Gastroesophageal sphincter (tissue), 4 donors: ENCODE measurements around the gene PPM1N. TPM values are rescaled to one million over a fixed set of nuclear protein-coding genes. Genes with fewer than 3 reads are reported as not detected.
A peak's percentile ranks its signal among the peaks of the same experiment; 100 is the strongest.

Source experiments
- ATAC-seq: fragments of 150-250 bp; one replicate; pipeline ENCODE4 v1.9.1; 2016; ENCODE audit warnings: mild to moderate bottlenecking, moderate library complexity
- H3K27ac ChIP-seq, 4 donors: fragments of 200-600 bp; sonication (generic) in 3 of 4; 1 replicate in 3 of 4; 2 replicates in 1 of 4; pipeline ENCODE4 v1.5.1; 2016 to 2019
- H3K27me3 ChIP-seq: fragments of 200-600 bp; sonication (generic); one replicate; pipeline ENCODE4 v1.5.1; 2019
- H3K36me3 ChIP-seq, 2 donors: fragments of 200-600 bp; sonication (generic); one replicate each; pipeline ENCODE4 v1.5.1; 2019; ENCODE audit warnings: control low read depth in 1 of 2
- H3K4me1 ChIP-seq, 3 donors: fragments of 200-600 bp; sonication (generic); 1 replicate in 2 of 3; 2 replicates in 1 of 3; pipeline ENCODE4 v1.5.1; 2016 to 2019; ENCODE audit warnings: control low read depth in 2 of 3
- H3K4me3 ChIP-seq, 2 donors: fragments of 200-600 bp; sonication (generic); one replicate each; pipeline ENCODE4 v1.5.1; 2019; ENCODE audit warnings: mild to moderate bottlenecking in 1 of 2, moderate library complexity in 1 of 2
- H3K9me3 ChIP-seq, 3 donors: fragments of 200-600 bp; sonication (generic); one replicate each; pipeline ENCODE4 v1.5.1; 2017 to 2019; ENCODE audit warnings: control low read depth in 2 of 3
- CTCF ChIP-seq, 4 experiments: fragments of 200-600 bp in 2 of 4; fragments of 450-650 bp in 2 of 4; sonication (generic) in 1 of 4; IDR thresholded peaks; one replicate each; pipeline ENCODE4 v1.5.1; 2017 to 2019; ENCODE audit warnings: antibody characterized with exemption in 4 of 4, mild to moderate bottlenecking in 2 of 4, moderate library complexity in 2 of 4
- EP300 ChIP-seq: sonication (generic); formaldehyde crosslinking; IDR thresholded peaks from one replicate; pipeline ENCODE4 v1.6.1; 2017; ENCODE audit warnings: antibody characterized with exemption, mild to moderate bottlenecking
- POLR2A ChIP-seq, 2 donors: fragments of 450-650 bp; IDR thresholded peaks; one replicate each; pipeline ENCODE4 v1.6.1; 2017; ENCODE audit warnings: antibody characterized with exemption in 2 of 2, mild to moderate bottlenecking in 2 of 2, moderate library complexity in 1 of 2
- POLR2AphosphoS5 ChIP-seq: sonication (generic); formaldehyde crosslinking; IDR thresholded peaks from one replicate; pipeline ENCODE4 v1.6.1; 2017; ENCODE audit warnings: antibody characterized with exemption
- WGBS, 2 donors: methylation state at CpG; one replicate each; pipeline ENCODE4 v1.1.5; 2018; ENCODE audit warnings: low coverage in 1 of 2; 5-methylcytosine and 5-hydroxymethylcytosine counted together
- total RNA-seq, 4 donors: library from RNA; depleted of rRNA; stranded (reverse); fragments of >200 nt; gene quantifications; one replicate each; pipeline ENCODE4 v1.1.0, GENCODE V29; 2016

The PPM1N gene
- total RNA-seq, 4 donors from 2014 or later, result 0.96 to 3.2 (median 2.1) TPM

DNA sequence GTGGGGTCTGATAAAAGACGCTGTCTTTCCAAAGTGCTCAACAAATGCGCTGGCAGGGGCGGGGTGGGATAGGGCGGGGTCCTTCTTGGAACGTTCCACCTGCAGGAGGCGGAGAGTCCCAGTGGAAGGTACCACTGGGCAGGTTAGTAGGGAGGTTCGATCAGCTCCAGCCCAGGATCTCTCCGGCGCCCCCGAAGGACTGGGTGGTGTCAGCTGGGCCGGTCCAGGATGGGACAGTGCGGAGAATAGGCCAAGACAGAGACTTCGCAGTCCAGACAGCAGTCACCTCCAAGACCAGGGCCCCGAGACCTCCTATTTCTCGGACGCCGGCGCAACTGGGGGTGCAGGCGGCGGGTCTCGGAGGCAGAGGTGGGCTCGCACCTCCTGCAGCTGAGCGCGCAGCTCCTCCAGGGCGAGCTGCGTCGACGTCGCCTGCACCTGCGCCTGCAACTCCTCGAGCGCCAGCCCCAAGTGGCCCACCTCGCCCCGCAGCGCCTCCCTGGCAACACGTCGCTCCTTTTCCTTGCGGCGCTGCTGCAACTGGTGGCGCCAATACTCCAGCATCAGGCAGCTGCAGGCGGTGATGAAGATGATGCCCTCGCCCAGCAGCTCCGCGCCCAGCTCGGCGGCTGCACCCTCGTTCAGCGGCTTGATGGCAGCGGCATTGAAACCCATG, 30.6 kb downstream of the PPM1N start:
- ATAC-seq, result peak; percentile 14
- WGBS, 2 donors, result 0 to 5% methylated on average over 2 to 5 of the region's 49 CpGs
- peak overlapping the region in 1 of 2 donors; percentile 46 for H3K4me3 ChIP-seq
- no peaks in the 10 kb centered on the region for H3K9me3 ChIP-seq
- peak overlapping the region in 2 of 4 donors; percentile 12 to 75 for H3K27ac ChIP-seq
- peaks cover 0 to 55% (median 12%) of the 10 kb centered on the region in 3 donors for H3K4me1 ChIP-seq
- H3K36me3 ChIP-seq, result peaks cover 0 to 37% of the 10 kb centered on the region in 2 donors
- H3K27me3 ChIP-seq, result peaks cover 11% of the 10 kb centered on the region
- TF ChIP-seq EP300 (no peak), POLR2AphosphoS5 (peak; percentile 21), CTCF (IDR thresholded peaks at IDR 0.05) (peak in 1 of 4 experiments; percentile 35), POLR2A (IDR thresholded peaks at IDR 0.05) (no peak)

GRCh38 chr19:45529420-45529785, 31.2 kb downstream of the PPM1N start:
- TF ChIP-seq EP300 (no peak), POLR2A (IDR thresholded peaks at IDR 0.05) (no peak), CTCF (IDR thresholded peaks at IDR 0.05) (no peak), POLR2AphosphoS5 (no peak)
- H3K4me3 ChIP-seq, result peak overlapping the region in 1 of 2 donors; percentile 46
- WGBS, 2 donors, result 22% methylated on average over 9 of the region's 14 CpGs; no CpG with 5 or more reads in 1 of the 2 donors

DNA sequence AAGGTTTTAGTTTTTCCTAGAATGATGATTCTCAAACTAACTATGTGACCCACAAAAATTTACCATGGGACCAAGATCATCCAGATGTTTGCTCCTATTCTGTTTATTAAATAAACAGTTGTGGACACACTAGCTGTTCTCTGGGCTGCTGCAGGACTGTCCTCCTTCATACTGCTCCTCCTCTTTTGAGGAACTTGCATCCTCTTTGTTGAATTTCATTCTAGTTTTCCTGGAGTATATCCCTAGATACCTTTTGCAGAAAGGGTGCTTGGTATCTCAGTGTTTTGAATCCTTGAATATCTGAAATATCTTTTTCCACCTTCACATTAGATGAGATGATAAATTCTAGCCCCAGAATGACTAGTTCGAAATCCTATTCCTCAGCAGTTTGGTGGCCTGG, 33.1 kb downstream of the PPM1N start:
- WGBS, 2 donors, result 88 to 100% methylated on average over 1 of the region's 1 CpG
- no peak for ATAC-seq

More at GRCh38 chr19:45529420-45529785, 31.2 kb downstream of the PPM1N start:
- peaks cover 0 to 31% of the 10 kb centered on the region in 2 donors for H3K36me3 ChIP-seq
- peaks cover 11% of the 10 kb centered on the region for H3K27me3 ChIP-seq
- H3K27ac ChIP-seq, result no peak overlapping the region
- H3K9me3 ChIP-seq, result no peaks in the 10 kb centered on the region
- peaks cover 0 to 50% (median 12%) of the 10 kb centered on the region in 3 donors for H3K4me1 ChIP-seq
- no peak for ATAC-seq

GRCh38 chr19:45539459-45539858, 41.2 kb downstream of the PPM1N start:
- H3K4me3 ChIP-seq, result no peak overlapping the region
- H3K9me3 ChIP-seq, result no peaks in the 10 kb centered on the region
- H3K27ac ChIP-seq, result no peak overlapping the region
- 90% methylated on average over 2 of the region's 9 CpGs; no CpG with 5 or more reads in 1 of the 2 donors for WGBS, 2 donors
- no peaks in the 10 kb centered on the region for H3K4me1 ChIP-seq
- TF ChIP-seq POLR2AphosphoS5, result no peak
- TF ChIP-seq EP300, result no peak
- TF ChIP-seq CTCF (IDR thresholded peaks at IDR 0.05), result no peak
- no peak for TF ChIP-seq POLR2A (IDR thresholded peaks at IDR 0.05)
- no peaks in the 10 kb centered on the region for H3K27me3 ChIP-seq
- no peaks in the 10 kb centered on the region for H3K36me3 ChIP-seq
- ATAC-seq, result no peak

More for the DNA sequence above, 33.1 kb downstream of the PPM1N start:
- peaks cover 0 to 30% (median 12%) of the 10 kb centered on the region in 3 donors for H3K4me1 ChIP-seq
- peaks cover 11% of the 10 kb centered on the region for H3K27me3 ChIP-seq
- H3K36me3 ChIP-seq, result peaks cover 0 to 12% of the 10 kb centered on the region in 2 donors
- H3K4me3 ChIP-seq, result no peak overlapping the region
- TF ChIP-seq CTCF (IDR thresholded peaks at IDR 0.05) (no peak), POLR2A (IDR thresholded peaks at IDR 0.05) (no peak), EP300 (no peak), POLR2AphosphoS5 (no peak)
- H3K27ac ChIP-seq, result no peak overlapping the region
- H3K9me3 ChIP-seq, result no peaks in the 10 kb centered on the region

DNA sequence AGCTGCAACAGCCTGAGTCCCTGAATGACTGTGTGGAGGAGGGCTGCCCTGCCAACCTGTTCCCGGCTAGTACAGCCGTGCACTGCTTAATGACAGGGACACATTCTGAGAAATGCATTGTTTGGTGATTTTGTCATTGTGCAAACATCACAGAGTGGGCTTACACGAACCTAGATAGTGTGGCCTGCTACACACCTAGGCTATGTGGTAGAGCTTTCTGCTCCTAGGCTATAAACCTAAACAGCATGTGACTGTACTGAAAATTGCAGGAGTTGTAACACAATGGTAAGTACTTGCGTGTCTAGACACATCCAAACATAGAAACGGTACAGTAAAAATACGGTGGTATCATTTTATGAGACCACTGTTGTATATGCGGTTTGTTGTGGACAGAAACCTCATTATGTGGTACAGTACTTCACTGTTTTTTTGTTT, 44.0 kb downstream of the PPM1N start:
- ATAC-seq, result no peak
- TF ChIP-seq EP300 (no peak), POLR2A (IDR thresholded peaks at IDR 0.05) (no peak), CTCF (IDR thresholded peaks at IDR 0.05) (no peak), POLR2AphosphoS5 (no peak)
- no peak overlapping the region for H3K27ac ChIP-seq
- H3K4me3 ChIP-seq, result no peak overlapping the region
- H3K27me3 ChIP-seq, result no peaks in the 10 kb centered on the region
- no peaks in the 10 kb centered on the region for H3K4me1 ChIP-seq
- H3K9me3 ChIP-seq, result no peaks in the 10 kb centered on the region
- H3K36me3 ChIP-seq, result no peaks in the 10 kb centered on the region
- 62 to 72% methylated on average over 4 of the region's 7 CpGs for WGBS, 2 donors
